HCT116 (cell line): Measurements from ENCODE around the gene STAU1. TPM values are rescaled to one million over a fixed set of nuclear protein-coding genes. Genes with fewer than 3 reads are reported as not detected.

Experiments
- ATAC-seq: fragments of 200-7000 bp; cut with Tn5 transposase; 2 replicates; pipeline ENCODE4 v1.9.1; 2020; ENCODE audit warnings: mild to moderate bottlenecking, moderate library complexity
- BruUV-seq: library from RNA; stranded (reverse); fragments of 400-500 nt; replicated peaks from 2 replicates; lab custom pipeline; 2021; lab: Mats Ljungman, UMichigan
- CTCF ChIA-PET: fragments of 300-600 bp; sonication (Branson Sonifier 250); formaldehyde crosslinking; loops from one replicate; lab custom pipeline; 2021; ENCODE audit warnings: antibody characterized with exemption; lab: Charles Lee
- POLR2A ChIA-PET: fragments of 300-600, 350-600 bp; sonication (Branson Sonifier 250); formaldehyde crosslinking; loops from one replicate; lab custom pipeline; 2021; ENCODE audit warnings: antibody characterized with exemption; lab: Charles Lee
- RAD21 ChIA-PET, 2 experiments: fragments of 300-600 bp; sonication (Branson Sonifier 250); formaldehyde crosslinking; loops; one replicate each; lab custom pipeline; 2023; ENCODE audit warnings: low total read pairs in 2 of 2; ENCODE audit not compliant: uncharacterized antibody in 2 of 2, unreplicated experiment in 2 of 2, low non-redundant PET in 1 of 2; lab: Charles Lee
- DNase-seq: peaks from one replicate; pipeline ENCODE4 v3.0.0-alpha.2; 2010; ENCODE audit warnings: low read depth, low spot score
- H2AFZ ChIP-seq: fragments of 200-600 bp; shearing (Covaris generic), sonication (generic); 2 replicates; pipeline ENCODE4 v1.6.1; 2017; ENCODE audit warnings: low read depth, mixed run types, mixed read lengths, antibody characterized with exemption, low read length; ENCODE audit not compliant: poor library complexity, severe bottlenecking
- H3K27ac ChIP-seq: 2 replicates; pipeline ENCODE4 v1.5.1; 2012; ENCODE audit warnings: low read depth, low read length
- H3K27me3 ChIP-seq: fragments of 200-600 bp; sonication (generic); 2 replicates; pipeline ENCODE4 v1.6.1; 2016; ENCODE audit warnings: mixed run types, low read length, mixed read lengths; ENCODE audit not compliant: insufficient read depth
- H3K36me3 ChIP-seq, 2 experiments: fragments of 200-500 bp in 1 of 2; fragments of 200-600 bp in 1 of 2; sonication (Bioruptor generic) in 1 of 2; sonication (generic) in 1 of 2; 2 replicates each; pipeline versions ENCODE4 v1.5.1 to v1.6.1; 2014 to 2016; ENCODE audit warnings: low read length in 2 of 2, inconsistent platforms in 1 of 2, mixed read lengths in 1 of 2, mixed run types in 1 of 2; ENCODE audit not compliant: insufficient read depth in 2 of 2, control insufficient read depth in 1 of 2
- H3K4me1 ChIP-seq, 2 experiments: fragments of 200-600 bp in 1 of 2; sonication (generic) in 1 of 2; 2 replicates each; pipeline versions ENCODE4 v1.5.1 to v1.6.1; 2012 to 2017; ENCODE audit warnings: low read length in 2 of 2, inconsistent platforms in 1 of 2, mild to moderate bottlenecking in 1 of 2, mixed read lengths in 1 of 2, mixed run types in 1 of 2, moderate library complexity in 1 of 2; ENCODE audit not compliant: insufficient read depth in 2 of 2, control insufficient read depth in 1 of 2
- H3K4me2 ChIP-seq: fragments of 200-600 bp; sonication (generic); 2 replicates; pipeline ENCODE4 v1.6.1; 2017; ENCODE audit warnings: mixed run types, low read length, mixed read lengths
- H3K4me3 ChIP-seq, 2 experiments: fragments of 200-600 bp in 1 of 2; sonication (generic) in 1 of 2; replicated peaks in 1 of 2; 2 replicates each; pipeline ENCODE4 v1.5.1; 2011 to 2016; ENCODE audit warnings: low read length in 2 of 2, control low read depth in 1 of 2, low read depth in 1 of 2, mild to moderate bottlenecking in 1 of 2, mixed read lengths in 1 of 2, mixed run types in 1 of 2
- H3K79me2 ChIP-seq: fragments of 200-600 bp; sonication (generic); 2 replicates; pipeline ENCODE4 v1.6.1; 2017; ENCODE audit warnings: mild to moderate bottlenecking, mixed run types, low read length, moderate library complexity, mixed read lengths; ENCODE audit not compliant: insufficient read depth
- H3K9ac ChIP-seq: fragments of 200-600 bp; sonication (generic); 2 replicates; pipeline ENCODE4 v1.6.1; 2016; ENCODE audit warnings: low read length, mixed read lengths
- H3K9me2 ChIP-seq: fragments of 200-600 bp; sonication (generic), shearing (Covaris generic); 2 replicates; pipeline ENCODE4 v1.6.1; 2017; ENCODE audit warnings: mixed run types, mild to moderate bottlenecking, moderate library complexity; ENCODE audit not compliant: insufficient read depth
- H3K9me3 ChIP-seq, 2 experiments: fragments of 200-500 bp in 1 of 2; fragments of 200-600 bp in 1 of 2; sonication (Bioruptor generic) in 1 of 2; sonication (generic) in 1 of 2; 2 replicates each; pipeline ENCODE4 v1.6.1; 2014 to 2017; ENCODE audit warnings: low read length in 2 of 2, mixed read lengths in 2 of 2, inconsistent platforms in 1 of 2, low read depth in 1 of 2, mild to moderate bottlenecking in 1 of 2, mixed run types in 1 of 2, moderate library complexity in 1 of 2; ENCODE audit not compliant: control insufficient read depth in 1 of 2, insufficient read depth in 1 of 2
- H4K20me1 ChIP-seq: fragments of 200-600 bp; sonication (generic), shearing (Covaris generic); 2 replicates; pipeline ENCODE4 v1.6.1; 2017; ENCODE audit warnings: mixed run types, mild to moderate bottlenecking, moderate library complexity; ENCODE audit not compliant: insufficient read depth
- EGR1 ChIP-seq: IDR thresholded peaks from 2 replicates; pipeline ENCODE4 v1.6.1; 2012; ENCODE audit warnings: low read depth
- FOSL1 ChIP-seq: IDR thresholded peaks from 2 replicates; pipeline ENCODE4 v1.6.1; 2012; ENCODE audit warnings: low read depth
- POLR2AphosphoS5 ChIP-seq: IDR thresholded peaks from 2 replicates; pipeline ENCODE4 v1.6.1; 2011; ENCODE audit warnings: mild to moderate bottlenecking, low read depth, low read length, moderate library complexity
- RAD21 ChIP-seq: IDR thresholded peaks from 2 replicates; pipeline ENCODE4 v1.6.1; 2012; ENCODE audit warnings: low read depth, mild to moderate bottlenecking
- SIN3A ChIP-seq: IDR thresholded peaks from 2 replicates; pipeline ENCODE4 v1.6.1; 2012; ENCODE audit warnings: low read depth
- ZNF274 ChIP-seq: fragments of 200-500 bp; sonication (Bioruptor generic); IDR thresholded peaks from 2 replicates; pipeline ENCODE4 v1.6.1; 2014; ENCODE audit warnings: mild to moderate bottlenecking, low read depth, low read length, inconsistent platforms
- intact Hi-C: fragments of 100-400 bp; cut with micrococcal nuclease; formaldehyde crosslinking; loops from 2 replicates; pipeline ENCODE4 v1.10.0; 2022
- total RNA-seq: library from RNA; stranded (reverse); gene quantifications from one replicate; pipeline ENCODE4 v1.2.1, GENCODE V29; 2021; ENCODE audit not compliant: unreplicated experiment
- TF ChIP-seq, protein P1 (sequence below), 3 experiments: fragments of 200-600 bp in 1 of 3; sonication (generic) in 1 of 3; IDR thresholded peaks in 2 of 3; conservative IDR thresholded peaks in 1 of 3; 2 replicates each; pipeline ENCODE4 v1.5.1; 2012 to 2017; ENCODE audit warnings: low read depth in 2 of 3, low read length in 2 of 3, antibody characterized with exemption in 1 of 3, borderline replicate concordance in 1 of 3, control low read depth in 1 of 3, mild to moderate bottlenecking in 1 of 3, mixed read lengths in 1 of 3, mixed run types in 1 of 3, moderate library complexity in 1 of 3; ENCODE audit not compliant: insufficient read depth in 1 of 3
- TF ChIP-seq, protein P2 (sequence below): IDR thresholded peaks from 2 replicates; pipeline ENCODE4 v1.6.1; 2011; ENCODE audit warnings: mild to moderate bottlenecking, low read length, moderate library complexity; ENCODE audit not compliant: insufficient replicate concordance; ENCODE audit errors: extremely low read depth
- TF ChIP-seq, protein P3 (sequence below): IDR thresholded peaks from 2 replicates; pipeline ENCODE4 v1.6.1; 2012

The STAU1 gene
- total RNA-seq, 1 experiment from 2014 or later: 90.3 TPM

DNA sequence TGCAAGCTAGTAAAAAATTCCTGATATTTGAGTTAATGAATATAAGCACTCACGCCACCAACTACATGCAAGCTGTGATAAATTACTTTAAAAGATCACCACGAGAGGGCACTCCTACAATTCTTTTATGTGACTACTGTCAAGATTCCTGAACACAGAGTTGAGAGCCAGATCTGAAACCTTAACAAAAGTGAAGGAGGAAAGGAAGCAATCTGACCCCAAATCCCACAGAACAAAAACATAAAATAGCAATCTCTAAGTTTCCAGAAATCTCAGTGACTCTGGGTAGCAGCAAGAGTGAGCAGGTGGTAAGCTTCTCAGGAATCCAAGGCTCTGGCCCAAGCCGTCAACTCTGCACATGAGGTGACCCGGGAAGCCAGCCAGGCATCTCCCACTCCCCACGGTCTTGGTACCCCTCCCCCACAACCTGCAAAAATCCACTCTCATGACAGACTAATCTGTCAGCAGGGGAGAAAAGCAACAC lies 55.1 kb downstream of the STAU1 start:
- H3K27me3 ChIP-seq: no peaks in the 10 kb centered on the region
- H3K27ac ChIP-seq: no peak overlapping the region
- no peaks in the 10 kb centered on the region for H4K20me1 ChIP-seq
- no TSS peak for BruUV-seq
- RAD21 ChIA-PET: interaction anchor here (0.6 to 1.1 kb wide), 4 partner anchors 15 to 99 kb away, joined by 3 to 7 read pairs (median 4); no protein-coding TSS in a partner anchor
- no peak overlapping the region for H3K4me2 ChIP-seq
- ATAC-seq (peak; percentile 78), DNase-seq (peak; percentile 47)
- H3K4me1 ChIP-seq: no peaks in the 10 kb centered on the region
- intact Hi-C loops: loop anchor here (1.0 to 5.0 kb wide), 2 partner anchors 84 to 189 kb away; no protein-coding TSS in a partner anchor
- POLR2A ChIA-PET: interaction anchor here (1.1 kb wide), 1 partner anchor 83 kb away, joined by 4 read pairs; no protein-coding TSS in a partner anchor
- H2AFZ ChIP-seq: no peak overlapping the region
- no peak overlapping the region for H3K9ac ChIP-seq
- no peaks in the 10 kb centered on the region for H3K9me2 ChIP-seq
- CTCF ChIA-PET: interaction anchor here (0.6 to 2.8 kb wide), 12 partner anchors 8 to 1499 kb away, joined by 3 to 57 read pairs (median 4); partner anchors contain the start of gene DDX27
- peaks cover 3 to 14% of the 10 kb centered on the region in 2 experiments; a peak in 3 of 4 replicates for H3K36me3 ChIP-seq
- no peaks in the 10 kb centered on the region for H3K9me3 ChIP-seq
- TF ChIP-seq, protein P1, sequence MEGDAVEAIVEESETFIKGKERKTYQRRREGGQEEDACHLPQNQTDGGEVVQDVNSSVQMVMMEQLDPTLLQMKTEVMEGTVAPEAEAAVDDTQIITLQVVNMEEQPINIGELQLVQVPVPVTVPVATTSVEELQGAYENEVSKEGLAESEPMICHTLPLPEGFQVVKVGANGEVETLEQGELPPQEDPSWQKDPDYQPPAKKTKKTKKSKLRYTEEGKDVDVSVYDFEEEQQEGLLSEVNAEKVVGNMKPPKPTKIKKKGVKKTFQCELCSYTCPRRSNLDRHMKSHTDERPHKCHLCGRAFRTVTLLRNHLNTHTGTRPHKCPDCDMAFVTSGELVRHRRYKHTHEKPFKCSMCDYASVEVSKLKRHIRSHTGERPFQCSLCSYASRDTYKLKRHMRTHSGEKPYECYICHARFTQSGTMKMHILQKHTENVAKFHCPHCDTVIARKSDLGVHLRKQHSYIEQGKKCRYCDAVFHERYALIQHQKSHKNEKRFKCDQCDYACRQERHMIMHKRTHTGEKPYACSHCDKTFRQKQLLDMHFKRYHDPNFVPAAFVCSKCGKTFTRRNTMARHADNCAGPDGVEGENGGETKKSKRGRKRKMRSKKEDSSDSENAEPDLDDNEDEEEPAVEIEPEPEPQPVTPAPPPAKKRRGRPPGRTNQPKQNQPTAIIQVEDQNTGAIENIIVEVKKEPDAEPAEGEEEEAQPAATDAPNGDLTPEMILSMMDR (IDR thresholded peaks at IDR 0.05 in 2 of 3, conservative IDR thresholded peaks at IDR 0.05 in 1 of 3; ENCODE audit: borderline replicate concordance in 1 of 3, insufficient read depth in 1 of 3, low read depth in 2 of 3, low read length in 2 of 3): peak; percentile 41 to 69 (median 66); a peak in 4 of 6 replicates
- TF ChIP-seq RAD21 (peak; percentile 74), POLR2AphosphoS5 (no peak), ZNF274 (no peak), SIN3A (no peak), FOSL1 (no peak)
- peaks cover 10% of the 10 kb centered on the region for H3K79me2 ChIP-seq
- no peak overlapping the region for H3K4me3 ChIP-seq

DNA sequence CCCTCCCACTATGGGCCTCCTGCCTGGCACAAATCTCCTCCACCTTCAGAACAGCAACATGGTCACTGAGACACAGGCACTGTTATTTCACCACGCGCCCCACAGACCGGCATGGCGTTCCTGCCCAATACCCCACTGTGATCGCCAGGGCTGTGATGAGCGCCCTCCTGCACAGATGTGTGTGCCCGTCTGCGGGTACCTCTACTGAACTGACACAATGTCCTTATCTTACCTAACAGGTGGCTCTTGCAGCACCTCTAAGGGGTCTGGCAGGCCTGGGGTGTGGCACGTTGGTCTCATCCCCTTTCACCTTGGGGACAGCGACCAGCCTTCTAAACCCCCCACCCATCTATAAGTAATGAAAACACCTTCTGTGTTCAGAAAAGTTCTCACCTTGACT lies 64.2 kb downstream of the STAU1 start:
- H2AFZ ChIP-seq: no peak overlapping the region
- peaks cover 12 to 26% of the 10 kb centered on the region in 2 experiments; a peak in 3 of 4 replicates for H3K36me3 ChIP-seq
- no peaks in the 10 kb centered on the region for H3K9me2 ChIP-seq
- H3K4me2 ChIP-seq: no peak overlapping the region
- no peak overlapping the region for H3K4me3 ChIP-seq
- H3K9ac ChIP-seq: no peak overlapping the region
- ChIA-PET CTCF (no interaction called here), POLR2A (no interaction called here), RAD21 (no interaction called here)
- no peak overlapping the region for H3K27ac ChIP-seq
- no TSS peak for BruUV-seq
- H3K27me3 ChIP-seq: no peaks in the 10 kb centered on the region
- DNase-seq: no peak
- H3K79me2 ChIP-seq: peaks cover 11% of the 10 kb centered on the region
- no peaks in the 10 kb centered on the region for H3K4me1 ChIP-seq
- intact Hi-C loops: no loop called here
- TF ChIP-seq, protein P2, sequence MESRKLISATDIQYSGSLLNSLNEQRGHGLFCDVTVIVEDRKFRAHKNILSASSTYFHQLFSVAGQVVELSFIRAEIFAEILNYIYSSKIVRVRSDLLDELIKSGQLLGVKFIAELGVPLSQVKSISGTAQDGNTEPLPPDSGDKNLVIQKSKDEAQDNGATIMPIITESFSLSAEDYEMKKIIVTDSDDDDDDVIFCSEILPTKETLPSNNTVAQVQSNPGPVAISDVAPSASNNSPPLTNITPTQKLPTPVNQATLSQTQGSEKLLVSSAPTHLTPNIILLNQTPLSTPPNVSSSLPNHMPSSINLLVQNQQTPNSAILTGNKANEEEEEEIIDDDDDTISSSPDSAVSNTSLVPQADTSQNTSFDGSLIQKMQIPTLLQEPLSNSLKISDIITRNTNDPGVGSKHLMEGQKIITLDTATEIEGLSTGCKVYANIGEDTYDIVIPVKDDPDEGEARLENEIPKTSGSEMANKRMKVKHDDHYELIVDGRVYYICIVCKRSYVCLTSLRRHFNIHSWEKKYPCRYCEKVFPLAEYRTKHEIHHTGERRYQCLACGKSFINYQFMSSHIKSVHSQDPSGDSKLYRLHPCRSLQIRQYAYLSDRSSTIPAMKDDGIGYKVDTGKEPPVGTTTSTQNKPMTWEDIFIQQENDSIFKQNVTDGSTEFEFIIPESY: no peak
- TF ChIP-seq EGR1: no peak
- TF ChIP-seq SIN3A: no peak
- TF ChIP-seq, protein P3, sequence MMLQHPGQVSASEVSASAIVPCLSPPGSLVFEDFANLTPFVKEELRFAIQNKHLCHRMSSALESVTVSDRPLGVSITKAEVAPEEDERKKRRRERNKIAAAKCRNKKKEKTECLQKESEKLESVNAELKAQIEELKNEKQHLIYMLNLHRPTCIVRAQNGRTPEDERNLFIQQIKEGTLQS: no peak
- no peak for ATAC-seq
- H3K9me3 ChIP-seq: no peaks in the 10 kb centered on the region
- H4K20me1 ChIP-seq: no peaks in the 10 kb centered on the region
